Measurements from ENCODE around the gene NDUFC2. TPM values are rescaled to one million over a fixed set of nuclear protein-coding genes. Genes with fewer than 3 reads are reported as not detected.

NDUFC2 gene
- total RNA-seq, 4 donors from 2014 or later = 57.8 to 136 (median 75.5) TPM

Other genes with a start within 250 kb of the NDUFC2 start
- gene INTS4, start 85.2 kb downstream of the NDUFC2 start, total RNA-seq = 10 to 100 TPM; 22.5 to 43.2 (median 28.7) TPM
- gene KCTD14, start 56.6 kb downstream of the NDUFC2 start, total RNA-seq = 1 to 10 TPM; 3.5 to 8.4 (median 6.2) TPM
- 100 to 1,000 TPM in 1 of 4 donors, 10 to 100 TPM in 3; 12.7 to 119 (median 15.6) TPM for gene THRSP, start 16.0 kb downstream of the NDUFC2 start, total RNA-seq
- 10 to 100 TPM; 24.4 to 47.0 (median 32.6) TPM for gene ALG8, start 59.8 kb upstream of the NDUFC2 start, total RNA-seq
- gene KCTD21, start 108.8 kb upstream of the NDUFC2 start, total RNA-seq = 10 to 100 TPM in 3 of 4 donors, 1 to 10 TPM in 1; 9.6 to 21.5 (median 13.7) TPM
- 10 to 100 TPM in 2 of 4 donors, 1 to 10 TPM in 2; 6.7 to 15.1 (median 8.6) TPM for gene USP35, start 109.1 kb upstream of the NDUFC2 start, total RNA-seq